DND-41 (cell line): ENCODE results near the gene COMMD8.

Source experiments
- ATAC-seq: fragments of 200-7000 bp; cut with Tn5 transposase; 3 replicates; pipeline ENCODE4 v1.9.1; 2021; ENCODE audit warnings: low read depth; ENCODE audit not compliant: insufficient read depth
- DNase-seq: peaks from one replicate; pipeline ENCODE4 v3.0.0-alpha.2; 2020
- H2AFZ ChIP-seq: 2 replicates; pipeline ENCODE4 v1.6.0; 2012; ENCODE audit warnings: low read depth, low read length
- H3K27ac ChIP-seq: 2 replicates; pipeline ENCODE4 v1.5.1; 2012; ENCODE audit warnings: low read length, inconsistent platforms
- H3K27me3 ChIP-seq: fragments of 200-600 bp; sonication (generic); 2 replicates; pipeline ENCODE4 v1.6.0; 2012; ENCODE audit warnings: low read length, mild to moderate bottlenecking, inconsistent platforms; ENCODE audit not compliant: insufficient read depth, poor library complexity
- H3K36me3 ChIP-seq: 2 replicates; pipeline ENCODE4 v1.5.1; 2012; ENCODE audit warnings: low read length, inconsistent platforms; ENCODE audit not compliant: insufficient read depth
- H3K4me1 ChIP-seq: 2 replicates; pipeline ENCODE4 v1.5.1; 2012; ENCODE audit warnings: mild to moderate bottlenecking, low read length; ENCODE audit not compliant: insufficient read depth
- H3K4me2 ChIP-seq: 2 replicates; pipeline ENCODE4 v1.6.0; 2012; ENCODE audit warnings: mild to moderate bottlenecking, moderate library complexity, low read length, inconsistent platforms; ENCODE audit not compliant: insufficient read depth
- H3K4me3 ChIP-seq, 2 experiments: fragments of 200-600 bp in 1 of 2; shearing (Covaris generic) in 1 of 2; 2 replicates each; pipeline ENCODE4 v1.5.1; 2012 to 2016; ENCODE audit warnings: inconsistent platforms in 2 of 2, low read length in 2 of 2, mild to moderate bottlenecking in 2 of 2, low read depth in 1 of 2, moderate library complexity in 1 of 2
- H3K79me2 ChIP-seq: 2 replicates; pipeline ENCODE4 v1.6.0; 2012; ENCODE audit warnings: low read length, inconsistent platforms; ENCODE audit not compliant: insufficient read depth
- H3K9ac ChIP-seq: 2 replicates; pipeline ENCODE4 v1.6.0; 2012; ENCODE audit warnings: low read depth, mild to moderate bottlenecking, inconsistent platforms, low read length, moderate library complexity
- H3K9me3 ChIP-seq: 2 replicates; pipeline ENCODE4 v1.5.1; 2012; ENCODE audit warnings: low read length, moderate library complexity, mild to moderate bottlenecking, inconsistent platforms; ENCODE audit not compliant: insufficient read depth, severe bottlenecking
- H4K20me1 ChIP-seq: 2 replicates; pipeline ENCODE4 v1.6.0; 2012; ENCODE audit warnings: low read length; ENCODE audit not compliant: insufficient read depth
- EZH2 ChIP-seq: IDR thresholded peaks from 3 replicates; pipeline ENCODE4 v1.6.1; 2012; ENCODE audit warnings: borderline replicate concordance, low read depth, mild to moderate bottlenecking, moderate library complexity, low read length, inconsistent platforms; ENCODE audit not compliant: severe bottlenecking
- TF ChIP-seq, protein P1 (sequence below): IDR thresholded peaks from 2 replicates; pipeline ENCODE4 v1.5.1; 2012; ENCODE audit warnings: borderline replicate concordance, low read length, moderate library complexity, mild to moderate bottlenecking; ENCODE audit not compliant: poor library complexity, severe bottlenecking; ENCODE audit errors: extremely low read depth

Gene COMMD8

DNA sequence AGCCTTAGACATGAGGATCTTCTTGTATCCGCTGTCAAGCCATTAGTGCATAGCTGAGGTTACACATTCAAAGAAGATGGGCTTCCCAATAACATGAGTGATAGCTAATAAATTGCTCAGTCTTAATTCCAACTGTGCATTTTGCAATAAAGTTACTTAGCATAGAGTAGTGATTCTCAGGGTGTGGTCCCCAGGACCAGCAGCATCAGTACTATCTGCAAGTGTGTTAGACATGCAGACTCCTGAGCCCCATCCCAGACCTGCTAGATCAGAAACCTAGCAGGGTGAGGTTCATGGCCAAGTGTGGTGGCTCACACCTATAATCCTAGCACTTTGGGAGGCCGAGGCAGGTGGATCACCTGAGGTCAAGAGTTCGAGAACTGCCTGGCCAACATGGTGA lies 41.6 kb upstream of the COMMD8 start:
- ATAC-seq (no peak), DNase-seq (no peak)
- H2AFZ ChIP-seq = no peak overlapping the region
- peaks cover 8% of the 10 kb centered on the region; the same call in 1 of the 2 replicates for H3K79me2 ChIP-seq
- H3K4me3 ChIP-seq = no peak overlapping the region
- H3K4me2 ChIP-seq = no peak overlapping the region
- TF ChIP-seq, protein P1, sequence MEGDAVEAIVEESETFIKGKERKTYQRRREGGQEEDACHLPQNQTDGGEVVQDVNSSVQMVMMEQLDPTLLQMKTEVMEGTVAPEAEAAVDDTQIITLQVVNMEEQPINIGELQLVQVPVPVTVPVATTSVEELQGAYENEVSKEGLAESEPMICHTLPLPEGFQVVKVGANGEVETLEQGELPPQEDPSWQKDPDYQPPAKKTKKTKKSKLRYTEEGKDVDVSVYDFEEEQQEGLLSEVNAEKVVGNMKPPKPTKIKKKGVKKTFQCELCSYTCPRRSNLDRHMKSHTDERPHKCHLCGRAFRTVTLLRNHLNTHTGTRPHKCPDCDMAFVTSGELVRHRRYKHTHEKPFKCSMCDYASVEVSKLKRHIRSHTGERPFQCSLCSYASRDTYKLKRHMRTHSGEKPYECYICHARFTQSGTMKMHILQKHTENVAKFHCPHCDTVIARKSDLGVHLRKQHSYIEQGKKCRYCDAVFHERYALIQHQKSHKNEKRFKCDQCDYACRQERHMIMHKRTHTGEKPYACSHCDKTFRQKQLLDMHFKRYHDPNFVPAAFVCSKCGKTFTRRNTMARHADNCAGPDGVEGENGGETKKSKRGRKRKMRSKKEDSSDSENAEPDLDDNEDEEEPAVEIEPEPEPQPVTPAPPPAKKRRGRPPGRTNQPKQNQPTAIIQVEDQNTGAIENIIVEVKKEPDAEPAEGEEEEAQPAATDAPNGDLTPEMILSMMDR = no peak
- no peak for TF ChIP-seq EZH2
- H3K9me3 ChIP-seq = no peaks in the 10 kb centered on the region
- no peaks in the 10 kb centered on the region for H3K27me3 ChIP-seq
- H3K4me1 ChIP-seq = peaks cover 2% of the 10 kb centered on the region; the same call in 1 of the 2 replicates
- H4K20me1 ChIP-seq = no peaks in the 10 kb centered on the region; the same call in 1 of the 2 replicates
- H3K9ac ChIP-seq = no peak overlapping the region
- H3K36me3 ChIP-seq = no peaks in the 10 kb centered on the region
- H3K27ac ChIP-seq = no peak overlapping the region

DNA sequence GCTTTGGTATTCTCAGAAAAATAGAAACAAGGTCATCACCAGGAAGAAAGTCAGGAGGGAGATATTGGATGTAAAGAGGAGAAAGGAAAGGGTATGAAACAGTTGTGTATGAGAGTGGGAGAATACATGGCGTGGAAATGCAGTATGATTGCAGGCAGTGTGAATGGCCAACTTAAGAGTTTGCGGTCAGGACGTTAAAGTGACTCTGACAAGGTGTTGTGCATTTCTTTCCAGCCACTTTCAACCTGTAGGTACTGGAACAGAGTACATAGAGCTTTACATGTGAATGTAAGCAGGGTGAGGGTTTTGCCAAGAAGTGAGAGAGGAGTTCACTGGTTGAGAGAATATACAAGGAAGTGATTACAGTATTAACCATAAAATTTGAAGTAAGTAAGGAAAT lies 37.3 kb upstream of the COMMD8 start:
- Histone ChIP-seq H3K9ac (no peak overlapping the region), H3K4me3 (no peak overlapping the region), H2AFZ (no peak overlapping the region), H3K4me1 (no peaks in the 10 kb centered on the region), H4K20me1 (no peaks in the 10 kb centered on the region; the same call in 1 of the 2 replicates), H3K9me3 (no peaks in the 10 kb centered on the region), H3K36me3 (0 out of 2 replicates have a peak, but pooled peaks cover 4% of the 10 kb centered on the region), H3K27ac (no peak overlapping the region), H3K79me2 (peaks cover 5% of the 10 kb centered on the region; the same call in 1 of the 2 replicates), H3K27me3 (no peaks in the 10 kb centered on the region), H3K4me2 (no peak overlapping the region)
- TF ChIP-seq EZH2 = no peak
- TF ChIP-seq, protein P1 = no peak
- DNase-seq = no peak
- no peak for ATAC-seq

DNA sequence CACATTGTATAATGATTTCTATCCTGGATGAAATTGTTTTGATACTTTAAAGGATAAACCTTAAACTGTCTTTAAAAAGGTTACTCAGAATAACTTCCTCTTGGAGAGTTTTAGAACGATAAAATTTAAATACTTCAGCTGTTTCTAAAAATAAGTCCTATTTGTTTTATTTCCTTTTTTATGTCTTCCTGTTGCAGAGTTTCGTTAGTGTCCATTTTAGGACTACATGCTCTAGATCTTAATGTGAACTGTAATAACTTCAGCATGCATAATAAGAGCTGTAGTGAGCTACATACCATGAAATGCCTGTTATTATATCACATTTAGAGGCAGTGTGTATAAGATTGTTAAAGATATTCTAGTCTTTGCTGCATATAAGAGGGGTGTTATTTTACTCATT lies 36.2 kb upstream of the COMMD8 start:
- Histone ChIP-seq H2AFZ (no peak overlapping the region), H3K79me2 (peaks cover 5% of the 10 kb centered on the region; the same call in 1 of the 2 replicates), H3K4me3 (no peak overlapping the region), H3K4me2 (no peak overlapping the region), H3K36me3 (0 out of 2 replicates have a peak, but pooled peaks cover 4% of the 10 kb centered on the region), H3K9ac (no peak overlapping the region), H3K9me3 (no peaks in the 10 kb centered on the region), H3K4me1 (no peaks in the 10 kb centered on the region), H3K27me3 (no peaks in the 10 kb centered on the region), H3K27ac (no peak overlapping the region), H4K20me1 (no peaks in the 10 kb centered on the region; the same call in 1 of the 2 replicates)
- ATAC-seq (no peak), DNase-seq (no peak)
- TF ChIP-seq, protein P1 = no peak

DNA sequence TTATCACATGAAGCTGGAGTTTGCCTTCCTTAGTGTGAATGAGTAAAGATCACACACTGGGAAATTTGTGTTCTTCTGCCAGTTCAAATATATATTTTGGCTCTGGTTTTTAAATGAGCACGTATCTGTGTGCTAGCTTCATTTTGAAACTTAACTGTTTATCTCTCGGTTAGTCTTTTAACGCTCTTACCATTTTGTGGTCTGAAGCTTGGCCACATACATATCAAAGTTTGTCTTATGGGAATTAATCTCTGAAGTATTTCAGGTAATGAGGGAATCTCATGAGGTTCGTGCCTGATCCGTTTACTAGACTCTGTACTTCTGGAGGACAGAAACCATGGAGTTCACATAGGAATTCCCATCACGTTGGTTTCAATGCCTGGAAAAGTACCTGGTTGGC lies 35.4 kb upstream of the COMMD8 start:
- Histone ChIP-seq H4K20me1 (no peaks in the 10 kb centered on the region), H3K9me3 (no peaks in the 10 kb centered on the region), H3K27ac (no peak overlapping the region), H3K4me2 (no peak overlapping the region), H2AFZ (no peak overlapping the region), H3K4me1 (peaks cover 2% of the 10 kb centered on the region), H3K4me3 (no peak overlapping the region), H3K36me3 (peaks cover 4% of the 10 kb centered on the region; the same call in 1 of the 2 replicates), H3K9ac (no peak overlapping the region), H3K79me2 (peaks cover 10% of the 10 kb centered on the region; the same call in 1 of the 2 replicates), H3K27me3 (no peaks in the 10 kb centered on the region)
- ATAC-seq (no peak), DNase-seq (no peak)
- TF ChIP-seq EZH2 = no peak
- TF ChIP-seq, protein P1 = no peak
